ENCODE measurements around the gene RHBDL1. TPM values are rescaled to one million over a fixed set of nuclear protein-coding genes. Genes with fewer than 3 reads are reported as not detected.

Gene RHBDL1
- total and polyA plus RNA-seq, 2 of the 8 experiments (the other 6 are each of a cell fraction or from before 2014, with no cell fraction given), result 4.0 to 8.1 TPM

DNA sequence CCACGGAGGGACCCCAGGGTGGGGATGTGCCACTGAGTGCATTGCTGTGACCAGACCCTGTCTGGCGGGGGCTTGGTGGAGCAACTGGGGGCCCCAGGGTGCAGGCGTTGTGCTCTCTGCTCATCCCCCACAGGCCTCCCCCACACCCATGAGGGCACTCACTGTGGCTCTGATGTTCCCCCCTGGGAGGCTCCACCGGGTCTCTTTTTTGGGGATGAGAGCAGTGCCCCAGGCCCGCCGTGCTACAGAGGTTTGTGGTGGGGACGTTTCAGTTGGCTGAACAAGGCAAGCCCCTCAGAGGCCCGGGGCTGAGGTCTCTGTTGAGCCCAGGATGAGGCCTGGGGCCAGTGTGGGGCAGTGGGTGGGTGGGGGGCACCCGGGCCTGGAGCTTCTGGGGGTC is 48.2 kb downstream of the RHBDL1 start (continued):
- TF ChIP-seq TAF7 (optimal IDR thresholded peaks at IDR 0.05; ENCODE audit: borderline replicate concordance, low read depth, low read length), result no peak
- no peak for TF ChIP-seq NANOG (IDR thresholded peaks at IDR 0.05; ENCODE audit: insufficient read depth, low read depth, low read length, poor library complexity, severe bottlenecking)
- TF ChIP-seq, protein P1, sequence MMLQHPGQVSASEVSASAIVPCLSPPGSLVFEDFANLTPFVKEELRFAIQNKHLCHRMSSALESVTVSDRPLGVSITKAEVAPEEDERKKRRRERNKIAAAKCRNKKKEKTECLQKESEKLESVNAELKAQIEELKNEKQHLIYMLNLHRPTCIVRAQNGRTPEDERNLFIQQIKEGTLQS (IDR thresholded peaks at IDR 0.05; ENCODE audit: insufficient read depth, low read depth, low read length), result no peak
- no peak for TF ChIP-seq TCF12 (IDR thresholded peaks at IDR 0.05; ENCODE audit: low read depth, low read length)
- no peak for TF ChIP-seq CBX5 (IDR thresholded peaks at IDR 0.05; ENCODE audit: low read depth, low read length)
- no peak for TF ChIP-seq RBBP5 (IDR thresholded peaks at IDR 0.05; ENCODE audit: borderline replicate concordance, low read depth, low read length)
- no peak for TF ChIP-seq CBX8 (IDR thresholded peaks at IDR 0.05; ENCODE audit: borderline replicate concordance, low read depth, low read length)
- no peak for TF ChIP-seq BACH1 (IDR thresholded peaks at IDR 0.05; ENCODE audit: low read length)
- TF ChIP-seq HDAC2 (IDR thresholded peaks at IDR 0.05; ENCODE audit: borderline replicate concordance in 1 of 2, low read depth in 2 of 2, low read length in 2 of 2), result no peak
- no peak for TF ChIP-seq SRF (IDR thresholded peaks at IDR 0.05; ENCODE audit: low read depth, low read length)
